GM21515 (cell line): ENCODE data around the gene C14orf180.
"Not testable (repeated sequence)": the region's sequence is repeated elsewhere in the genome, so short reads cannot be mapped to it uniquely, and the experiment has no call there.

Experiments used
- ATAC-seq: cut with Tn5 transposase; IDR thresholded peaks from one replicate; pipeline ENCODE4 v1.9.1; 2021; ENCODE audit not compliant: unreplicated experiment

The C14orf180 gene

DNA sequence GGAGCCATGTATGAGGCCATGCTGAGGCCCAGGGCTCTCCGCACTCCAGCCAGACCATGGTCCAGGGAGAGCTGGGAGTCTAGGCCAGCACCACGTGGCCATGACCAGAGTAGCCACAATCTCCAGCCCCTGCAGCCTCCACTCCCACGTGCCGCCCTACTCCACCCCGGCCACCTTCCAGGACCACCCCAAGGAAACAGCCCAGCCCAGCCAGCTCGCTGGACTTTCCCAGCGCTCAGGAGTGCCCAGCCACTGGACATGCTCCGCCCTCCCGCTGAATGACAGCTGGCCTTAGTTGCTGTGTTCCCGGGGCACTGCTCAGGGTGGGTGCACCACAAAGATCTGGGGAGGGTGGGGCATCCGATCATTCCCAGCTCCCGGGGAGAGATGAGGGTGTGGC, 2.1 kb upstream of the C14orf180 start:
- no peak for ATAC-seq

DNA sequence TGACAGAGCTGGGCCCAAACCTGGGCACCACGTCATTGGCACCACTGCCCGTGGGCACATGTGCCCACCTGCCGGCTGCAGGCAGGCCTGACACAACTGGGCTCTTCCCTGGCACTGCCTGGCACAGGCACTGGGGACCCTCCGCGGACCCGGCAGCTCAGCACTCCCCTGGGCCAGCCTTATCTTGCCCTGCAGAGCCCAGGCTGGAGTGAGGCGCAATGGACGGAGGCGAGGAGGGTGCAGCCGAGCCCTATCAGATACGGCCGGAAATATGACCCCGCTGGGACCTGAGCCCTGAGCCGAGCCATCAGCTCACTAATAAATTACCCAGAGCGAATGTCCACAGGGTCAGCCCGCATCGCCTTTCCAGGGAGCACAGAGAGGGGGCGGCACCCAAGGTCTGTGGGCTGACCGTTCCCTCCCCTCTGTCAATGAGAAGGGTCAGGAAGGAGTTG, 1.7 kb upstream of the C14orf180 start:
- ATAC-seq, result no peak

DNA sequence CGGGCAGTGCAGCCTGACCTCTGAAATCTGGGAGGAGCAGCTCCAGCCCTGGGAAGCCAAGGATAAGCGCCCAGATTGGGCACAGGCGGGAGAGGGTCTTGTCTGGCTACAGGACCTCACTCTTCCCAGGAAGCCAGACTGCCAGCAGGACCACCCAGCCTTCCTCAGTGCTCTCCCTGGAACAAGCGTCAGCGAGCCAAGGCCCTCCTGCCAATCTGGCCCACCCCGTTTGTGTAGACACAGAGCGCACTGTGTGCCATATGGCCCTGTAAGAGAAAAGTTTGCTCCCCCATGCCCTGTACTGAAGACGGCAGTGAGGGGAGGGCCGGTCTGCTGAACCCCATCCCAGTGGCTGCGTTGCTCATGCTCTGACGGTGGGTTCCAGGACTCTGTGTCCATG, 1.2 kb upstream of the C14orf180 start:
- no peak for ATAC-seq

DNA sequence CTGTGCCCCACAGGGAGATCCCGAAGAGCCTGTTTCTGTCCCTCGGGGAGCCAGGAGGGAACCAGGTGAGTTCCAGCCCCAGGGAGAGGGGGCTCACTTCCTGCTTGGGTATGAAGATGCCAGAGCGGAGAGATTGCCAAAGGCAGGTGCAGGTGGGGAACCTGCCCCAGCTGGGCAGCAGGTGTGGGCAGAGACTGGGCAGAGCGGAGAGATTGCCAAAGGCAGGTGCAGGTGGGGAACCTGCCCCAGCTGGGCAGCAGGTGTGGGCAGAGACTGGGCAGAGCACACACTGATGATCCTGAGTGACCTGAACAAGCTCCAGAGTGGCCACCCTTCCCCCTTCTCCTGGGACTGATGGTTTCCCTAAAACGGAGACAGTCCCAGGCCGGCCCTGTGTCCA, 375 bp downstream of the C14orf180 start:
- not testable (repeated sequence) for ATAC-seq

DNA sequence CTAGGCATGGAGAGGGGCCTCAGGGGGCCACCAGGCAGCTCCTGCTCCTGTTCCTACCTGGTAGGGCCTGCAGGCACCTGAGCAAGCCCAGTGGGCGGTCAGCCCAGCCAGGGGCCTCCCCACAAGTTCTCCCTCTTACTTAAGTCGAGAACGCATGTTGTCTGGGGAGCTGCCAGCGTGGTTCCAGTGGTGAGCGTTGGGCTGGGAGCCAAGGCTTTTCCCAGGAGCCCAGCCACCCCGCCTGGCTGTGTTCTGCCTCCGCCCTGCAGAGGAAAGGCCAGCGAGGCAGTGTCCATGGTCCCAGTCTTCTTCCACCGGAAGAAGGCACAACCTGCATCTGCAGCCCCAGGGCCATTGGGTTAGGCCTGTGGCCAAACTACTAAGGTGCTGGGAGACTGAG, 1.4 kb downstream of the C14orf180 start:
- no peak for ATAC-seq

GRCh38 chr14:104581521-104581920, 2.0 kb downstream of the C14orf180 start:
- ATAC-seq, result no peak

DNA sequence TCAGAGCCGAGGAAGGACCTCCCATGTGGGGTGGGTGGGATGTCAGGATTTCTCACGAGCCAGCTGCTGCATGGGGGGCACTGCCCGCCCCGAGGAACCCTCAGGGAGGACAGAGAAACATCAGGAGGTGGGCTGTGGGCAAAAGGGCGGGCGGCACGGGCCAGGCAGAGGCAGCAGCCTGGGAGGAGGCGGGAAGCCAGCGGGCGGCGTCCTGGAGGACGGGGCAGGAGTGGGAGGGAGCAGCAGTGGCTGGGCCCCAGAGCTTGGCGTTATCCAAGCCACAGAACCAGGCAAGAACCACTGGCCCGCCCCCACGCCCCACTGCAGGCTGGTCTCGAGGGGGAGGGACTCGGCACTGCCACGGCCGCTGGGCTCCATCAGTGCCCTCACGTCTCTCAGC, 2.4 kb downstream of the C14orf180 start:
- ATAC-seq, result no peak

DNA sequence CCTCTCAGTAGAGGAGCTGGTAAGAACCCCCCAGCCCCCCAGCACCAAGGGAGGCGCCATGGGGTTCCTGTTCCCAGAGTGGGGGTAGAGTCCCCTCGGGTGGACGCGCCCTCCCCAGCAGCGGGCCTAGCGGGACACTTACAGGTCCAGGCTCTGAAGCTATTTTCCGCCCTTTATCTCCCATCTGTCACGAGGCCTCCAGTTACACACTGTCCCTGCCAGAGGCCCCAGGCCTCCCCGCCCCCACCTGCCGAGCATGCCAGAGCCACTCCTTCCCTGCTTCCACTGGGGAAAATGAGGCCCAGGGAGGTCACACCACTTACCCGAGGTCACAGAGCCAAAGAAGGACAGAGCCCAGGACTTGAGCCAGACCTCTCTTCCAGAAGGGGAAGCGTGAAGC, 3.1 kb downstream of the C14orf180 start:
- no peak for ATAC-seq

DNA sequence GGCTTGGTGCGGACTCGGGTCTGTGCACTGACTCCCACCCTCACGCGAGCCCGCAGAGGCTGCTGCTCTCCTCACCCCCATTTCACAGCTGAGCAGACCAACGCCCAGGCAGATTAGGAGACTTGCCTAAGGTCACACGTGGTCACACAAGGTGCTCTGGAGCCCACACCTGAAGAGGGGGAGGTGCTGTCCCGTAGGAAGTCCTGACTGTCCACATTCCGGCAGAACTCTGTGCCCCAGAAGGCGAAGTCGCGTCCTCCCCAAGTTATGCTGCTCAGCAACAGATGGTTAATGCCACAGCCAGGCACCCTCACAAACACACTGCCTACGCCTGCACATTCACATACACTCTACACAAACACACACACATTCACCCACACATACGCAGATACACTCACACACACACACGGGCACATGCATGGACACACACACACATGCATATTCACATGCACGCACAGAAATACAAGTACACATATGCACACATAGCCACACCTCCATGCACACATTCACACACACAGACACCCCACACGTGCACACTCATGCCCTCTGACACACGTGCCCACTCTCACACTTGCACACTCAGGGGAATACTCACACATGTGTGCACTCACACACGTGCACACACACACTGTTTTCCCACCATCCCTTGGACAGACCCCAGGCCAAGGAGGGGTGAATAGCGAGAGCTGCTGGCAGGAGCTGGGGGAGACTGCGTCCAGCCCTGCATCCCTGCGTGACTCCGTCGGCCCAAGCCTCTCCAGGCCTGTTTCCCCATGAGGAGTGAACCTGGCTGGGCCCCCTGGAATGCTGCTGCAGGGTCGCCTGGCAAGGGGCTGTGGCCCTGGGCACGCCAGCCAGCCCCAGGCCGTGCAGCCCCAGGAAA, 4.1 kb downstream of the C14orf180 start:
- ATAC-seq, result no peak

- ATAC-seq, result no peak
Observed at GRCh38 chr14:104584557-104584956, 5.0 kb downstream of the C14orf180 start.

- no peak for ATAC-seq
Observed at GRCh38 chr14:104585966-104586697, 6.6 kb downstream of the C14orf180 start.

GRCh38 chr14:104586832-104587620, 7.5 kb downstream of the C14orf180 start:
- ATAC-seq, result no peak

GRCh38 chr14:104587641-104588040, 8.1 kb downstream of the C14orf180 start:
- ATAC-seq, result no peak

- ATAC-seq, result no peak
Observed at GRCh38 chr14:104588066-104588857, 8.7 kb downstream of the C14orf180 start.

GRCh38 chr14:104589338-104590195, 10.0 kb downstream of the C14orf180 start:
- ATAC-seq, result no peak

GRCh38 chr14:104590240-104590965, 10.8 kb downstream of the C14orf180 start:
- no peak for ATAC-seq

DNA sequence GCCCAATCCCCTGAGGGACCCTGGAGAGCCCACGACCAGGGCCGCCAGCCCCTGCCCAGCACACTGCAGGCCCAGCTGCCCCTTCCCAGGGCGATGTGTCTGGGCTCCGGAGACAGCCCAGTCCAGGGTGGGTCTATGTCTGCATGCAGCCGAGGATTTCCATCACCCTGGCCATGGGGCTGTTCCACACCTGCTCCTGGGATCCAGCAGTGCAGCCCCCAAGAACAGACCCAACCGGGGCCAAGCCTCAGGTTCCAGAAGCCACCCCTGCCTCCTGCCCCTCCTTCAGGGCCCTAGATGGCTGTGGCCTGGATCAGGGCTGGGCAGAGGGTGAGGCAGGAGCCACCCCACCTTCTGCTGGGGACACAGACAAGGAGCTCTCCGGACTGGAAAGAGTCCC, 11.5 kb downstream of the C14orf180 start:
- ATAC-seq, result no peak

DNA sequence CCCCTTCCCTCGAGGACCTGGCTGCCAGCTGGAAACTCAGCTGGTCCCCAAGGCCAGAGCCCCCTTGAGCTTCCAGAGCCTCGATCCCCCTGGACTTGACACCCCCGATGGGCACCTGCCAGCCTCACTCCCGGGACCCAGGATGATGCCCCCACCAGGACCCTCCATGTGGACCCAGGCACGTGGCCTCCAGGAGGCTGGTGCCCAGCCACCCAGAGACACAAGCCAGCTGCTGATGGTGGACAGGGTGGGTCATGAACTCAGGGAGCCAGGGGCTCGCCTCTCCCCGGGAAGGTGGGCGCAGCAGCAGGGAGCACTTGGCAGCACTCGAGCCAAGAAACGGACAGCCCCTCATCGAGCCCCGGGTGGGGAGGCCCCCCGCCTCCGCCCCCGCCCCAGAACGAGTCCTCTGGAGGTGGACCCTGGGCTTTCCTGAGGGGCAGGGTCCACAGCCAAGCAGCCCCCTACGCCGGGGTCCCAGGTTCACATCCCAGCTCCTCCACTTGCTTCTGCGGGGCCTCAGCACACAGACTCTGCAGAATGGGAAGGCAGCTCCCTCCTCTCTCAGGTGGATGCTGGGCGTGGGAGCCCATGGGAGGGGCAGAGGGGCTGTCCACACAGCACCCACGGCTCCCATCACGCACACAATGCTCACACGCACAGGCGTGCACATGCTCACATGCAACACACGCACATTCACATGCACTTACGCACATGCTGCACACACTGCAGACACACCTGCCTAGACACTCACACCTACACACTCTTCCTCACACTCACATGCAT, 12.1 kb downstream of the C14orf180 start:
- ATAC-seq, result no peak
